ENCODE results near the gene NT5C3B.
A peak's percentile ranks its signal among the peaks of the same experiment; 100 is the strongest.

Gene NT5C3B

GRCh38 chr17:41800601-41801373, 35.2 kb downstream of the NT5C3B start:
- Mint-ChIP-seq H3K36me3 (ENCODE audit: low read depth) (peaks cover 10% of the 10 kb centered on the region), H3K27ac (peak overlapping the region; percentile 81 to 96 (median 82)), H3K9me3 (no peaks in the 10 kb centered on the region), H3K27me3 (ENCODE audit: low read depth) (peaks cover 3% of the 10 kb centered on the region), H3K4me1 (peaks cover 23% of the 10 kb centered on the region), H3K4me3 (peak overlapping the region in 2 of 3 experiments; percentile 48 to 68)
- TF ChIP-seq CTCF (IDR thresholded peaks at IDR 0.05; ENCODE audit: unreplicated experiment in 3 of 3): no peak

GRCh38 chr17:41799366-41799765, 36.7 kb downstream of the NT5C3B start:
- Mint-ChIP-seq H3K27ac (peak overlapping the region in 2 of 3 experiments; percentile 46 to 59), H3K36me3 (ENCODE audit: low read depth) (peaks cover 4% of the 10 kb centered on the region), H3K4me3 (no peak overlapping the region), H3K4me1 (peaks cover 25% of the 10 kb centered on the region), H3K27me3 (ENCODE audit: low read depth) (peaks cover 3% of the 10 kb centered on the region), H3K9me3 (no peaks in the 10 kb centered on the region)
- no peak for TF ChIP-seq CTCF (IDR thresholded peaks at IDR 0.05; ENCODE audit: unreplicated experiment in 3 of 3)

- no peak for TF ChIP-seq CTCF (IDR thresholded peaks at IDR 0.05; ENCODE audit: unreplicated experiment in 3 of 3)
- H3K27ac Mint-ChIP-seq: peak overlapping the region in 1 of 3 experiments; percentile 46
- H3K36me3 Mint-ChIP-seq (ENCODE audit: low read depth): peaks cover 4% of the 10 kb centered on the region
- peaks cover 3% of the 10 kb centered on the region for H3K27me3 Mint-ChIP-seq (ENCODE audit: low read depth)
- H3K4me3 Mint-ChIP-seq: no peak overlapping the region
- no peaks in the 10 kb centered on the region for H3K9me3 Mint-ChIP-seq
- H3K4me1 Mint-ChIP-seq: peaks cover 38% of the 10 kb centered on the region
Observed at GRCh38 chr17:41797377-41797776, 38.7 kb downstream of the NT5C3B start.

DNA sequence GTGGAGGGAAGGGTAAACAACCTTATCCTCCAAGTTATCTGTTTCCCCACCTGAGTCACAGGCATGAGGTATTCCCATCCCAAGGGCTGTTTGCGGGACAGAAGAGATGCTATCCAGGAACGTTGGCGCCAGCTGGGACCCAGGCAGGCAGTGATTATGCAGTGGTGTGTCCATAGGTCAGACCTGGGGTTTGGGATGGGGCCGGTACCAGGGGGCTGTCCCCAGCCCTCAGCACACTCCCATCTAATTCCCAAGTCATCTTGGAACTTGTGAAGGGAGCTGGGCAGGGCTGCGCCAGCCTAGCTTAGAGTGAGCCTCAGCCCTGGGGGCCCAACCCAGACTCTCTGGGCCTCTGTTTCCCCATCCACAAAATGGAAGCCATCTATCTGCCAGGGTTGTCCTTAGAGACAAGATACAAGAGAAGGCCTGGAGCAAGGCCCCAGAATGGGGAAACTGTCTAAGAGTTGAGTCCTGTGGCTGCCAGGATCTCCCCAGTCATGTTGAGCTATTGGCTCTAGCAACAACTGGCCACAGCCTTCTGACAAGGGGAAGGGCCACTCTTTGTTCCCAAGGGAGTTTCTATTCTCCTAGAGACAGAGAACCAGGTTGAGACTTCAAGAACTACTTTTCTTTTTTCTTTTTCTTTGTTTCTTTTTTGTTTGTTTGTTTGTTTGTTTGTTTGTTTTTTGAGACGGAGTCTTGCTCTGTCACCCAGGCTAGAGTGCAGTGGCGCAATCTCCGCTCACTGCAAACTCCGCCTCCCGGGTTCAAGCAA, 39.7 kb downstream of the NT5C3B start:
- H3K36me3 Mint-ChIP-seq (ENCODE audit: low read depth): no peaks in the 10 kb centered on the region
- H3K9me3 Mint-ChIP-seq: no peaks in the 10 kb centered on the region
- no peak for TF ChIP-seq CTCF (IDR thresholded peaks at IDR 0.05; ENCODE audit: unreplicated experiment in 3 of 3)
- peaks cover 3% of the 10 kb centered on the region for H3K27me3 Mint-ChIP-seq (ENCODE audit: low read depth)
- no peak overlapping the region for H3K4me3 Mint-ChIP-seq
- peak overlapping the region; percentile 49 to 53 (median 50) for H3K27ac Mint-ChIP-seq
- H3K4me1 Mint-ChIP-seq: peaks cover 37% of the 10 kb centered on the region

GRCh38 chr17:41794540-41794975, 41.5 kb downstream of the NT5C3B start:
- no peaks in the 10 kb centered on the region for H3K9me3 Mint-ChIP-seq
- no peak overlapping the region for H3K4me3 Mint-ChIP-seq
- peaks cover 34% of the 10 kb centered on the region for H3K4me1 Mint-ChIP-seq
- no peaks in the 10 kb centered on the region for H3K36me3 Mint-ChIP-seq (ENCODE audit: low read depth)
- H3K27ac Mint-ChIP-seq: peak overlapping the region in 2 of 3 experiments; percentile 96 to 97
- no peak for TF ChIP-seq CTCF (IDR thresholded peaks at IDR 0.05; ENCODE audit: unreplicated experiment in 3 of 3)
- H3K27me3 Mint-ChIP-seq (ENCODE audit: low read depth): peaks cover 5% of the 10 kb centered on the region

Measured in nephron (organoid).